M059J (cell line): ENCODE measurements around the gene SPON2. TPM values are rescaled to one million over a fixed set of nuclear protein-coding genes. Genes with fewer than 3 reads are reported as not detected.
A peak's percentile ranks its signal among the peaks of the same experiment; 100 is the strongest.
"Not testable (repeated sequence)": the region's sequence is repeated elsewhere in the genome, so short reads cannot be mapped to it uniquely, and the experiment has no call there.

Experiments
- DNase-seq: peaks from one replicate; pipeline ENCODE4 v3.0.0-alpha.2; 2012; ENCODE audit warnings: low read depth
- total RNA-seq: library from RNA; depleted of rRNA; stranded (reverse); fragments of >200 nt; shearing (Covaris generic); gene quantifications from 2 replicates; pipeline ENCODE4 v1.2.3, GENCODE V29; 2014; rRNA removed

Gene SPON2
- total RNA-seq, 1 experiment from 2014 or later, result 0.07 TPM

DNA sequence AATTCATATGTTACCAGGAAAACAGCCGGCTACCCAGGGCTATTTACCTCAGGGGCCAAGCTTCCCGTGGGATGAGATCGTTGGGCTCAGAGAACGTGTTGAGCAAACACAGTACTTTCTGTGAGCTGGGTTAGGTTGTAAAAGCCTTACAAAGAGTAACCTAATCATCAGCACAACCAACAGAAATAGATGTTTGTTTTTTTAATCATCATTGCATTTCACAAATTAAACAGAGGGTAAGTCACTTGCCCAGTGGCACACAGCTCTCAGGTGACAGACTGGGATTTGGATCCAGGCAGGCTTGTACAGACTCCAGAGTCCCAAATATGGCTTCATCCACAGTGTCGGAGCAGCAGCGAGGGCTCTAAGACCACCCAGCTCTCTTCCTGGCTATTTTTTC is 20.1 kb downstream of the SPON2 start:
- no peak for DNase-seq

DNA sequence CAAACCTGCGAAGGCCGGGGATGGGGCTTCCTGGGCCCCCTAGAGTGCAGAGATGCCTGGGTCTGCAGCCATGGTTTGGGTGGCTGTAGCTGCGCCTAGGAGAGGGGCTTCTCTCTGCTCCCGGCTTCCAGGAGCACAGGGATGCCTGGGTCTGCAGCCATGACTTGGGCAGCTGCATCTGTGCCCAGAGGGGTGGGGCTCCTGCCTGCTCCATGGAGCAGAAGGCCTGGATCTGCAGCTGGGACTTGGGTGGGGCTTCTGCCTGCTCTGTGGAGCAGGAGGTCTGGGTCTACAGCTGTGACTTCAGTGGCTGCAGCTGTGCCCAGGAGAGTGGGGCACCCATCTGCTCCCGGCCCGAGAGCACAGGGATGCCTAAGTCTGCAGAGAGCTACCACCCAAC is 20.8 kb downstream of the SPON2 start:
- no peak for DNase-seq

GRCh38 chr4:1150875-1151274 is 21.5 kb downstream of the SPON2 start:
- no peak for DNase-seq

GRCh38 chr4:1139860-1140259 is 32.5 kb downstream of the SPON2 start:
- DNase-seq, result no peak

- no peak for DNase-seq
Measured at GRCh38 chr4:1137850-1138249, 34.5 kb downstream of the SPON2 start.

DNA sequence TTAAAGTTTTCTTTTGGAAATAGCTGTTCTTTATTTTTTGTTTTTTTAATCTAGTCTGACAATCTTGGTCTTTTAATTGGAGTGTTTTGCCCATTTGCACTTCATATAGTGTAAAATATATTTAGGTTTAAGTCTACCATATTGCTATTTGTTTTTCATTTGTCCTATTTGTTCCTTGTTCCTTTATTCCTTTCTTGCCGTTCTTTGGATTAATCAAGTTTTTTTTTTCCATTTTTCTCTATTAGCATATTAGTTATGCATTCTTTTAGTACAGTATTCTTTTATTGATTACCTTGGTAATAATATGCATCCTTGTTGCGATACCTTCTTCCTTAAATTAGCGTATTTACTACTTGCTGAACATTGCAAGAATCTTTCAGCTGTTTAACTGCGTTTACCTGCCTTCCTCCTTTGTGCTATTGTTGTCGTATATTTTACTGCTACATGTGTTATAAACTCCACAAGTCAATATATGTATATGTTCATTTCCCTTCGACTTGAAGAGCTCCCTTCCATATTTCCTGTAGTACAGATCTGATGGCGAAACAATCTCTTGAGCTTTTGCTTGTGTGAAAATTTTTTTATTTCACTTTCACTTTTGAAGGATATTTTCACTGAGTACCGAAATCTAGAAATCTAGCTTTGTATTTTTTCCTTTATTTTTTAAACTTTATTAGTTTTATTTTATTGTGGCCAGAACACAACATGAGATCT is 35.2 kb downstream of the SPON2 start:
- no peak for DNase-seq

DNA sequence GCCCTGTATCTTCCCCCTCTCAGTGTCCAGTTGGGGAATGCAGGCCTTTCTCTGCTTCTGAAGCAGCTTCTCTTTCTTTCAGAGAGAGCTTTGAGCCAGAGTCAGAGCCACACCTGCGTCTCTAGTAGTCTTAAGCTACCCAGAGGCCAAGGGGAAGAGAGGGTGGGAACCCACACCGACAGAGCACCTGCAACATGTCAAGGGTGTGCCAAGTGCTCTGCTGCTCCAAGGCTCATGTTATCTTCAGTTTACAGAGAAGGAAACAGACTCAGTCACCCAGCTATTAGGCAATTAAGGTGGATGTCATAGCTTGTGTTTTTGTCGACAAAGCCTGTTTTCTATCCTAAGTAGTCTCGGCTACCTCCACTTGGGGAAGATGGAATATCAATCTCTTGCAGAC is 36.3 kb downstream of the SPON2 start:
- DNase-seq, result no peak

DNA sequence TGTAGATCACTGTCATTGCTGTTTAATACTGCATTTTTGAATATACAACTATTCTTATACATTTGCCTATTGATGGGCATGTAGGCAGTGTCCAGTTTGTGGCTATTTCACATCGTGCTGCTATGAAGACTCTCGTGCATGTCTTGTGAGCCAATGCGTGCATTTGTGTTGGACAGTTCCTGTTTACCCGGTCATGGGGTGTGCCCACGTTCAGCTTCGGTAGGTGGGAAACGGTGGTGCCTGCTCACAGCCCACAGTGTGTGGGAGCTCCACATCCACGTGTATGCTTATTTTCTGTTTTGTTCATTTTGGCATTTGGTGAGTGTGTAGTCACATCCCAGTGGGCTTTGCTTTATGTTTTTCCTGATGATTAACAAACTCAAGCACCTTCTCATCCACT is 39.4 kb downstream of the SPON2 start:
- DNase-seq, result no peak

GRCh38 chr4:1130316-1131186 is 41.8 kb downstream of the SPON2 start:
- DNase-seq, result peak; percentile 69

- DNase-seq, result no peak
Measured at GRCh38 chr4:1126506-1126905, 45.9 kb downstream of the SPON2 start.

- not testable (repeated sequence) for DNase-seq
Measured at GRCh38 chr4:1125466-1125865, 46.9 kb downstream of the SPON2 start.

DNA sequence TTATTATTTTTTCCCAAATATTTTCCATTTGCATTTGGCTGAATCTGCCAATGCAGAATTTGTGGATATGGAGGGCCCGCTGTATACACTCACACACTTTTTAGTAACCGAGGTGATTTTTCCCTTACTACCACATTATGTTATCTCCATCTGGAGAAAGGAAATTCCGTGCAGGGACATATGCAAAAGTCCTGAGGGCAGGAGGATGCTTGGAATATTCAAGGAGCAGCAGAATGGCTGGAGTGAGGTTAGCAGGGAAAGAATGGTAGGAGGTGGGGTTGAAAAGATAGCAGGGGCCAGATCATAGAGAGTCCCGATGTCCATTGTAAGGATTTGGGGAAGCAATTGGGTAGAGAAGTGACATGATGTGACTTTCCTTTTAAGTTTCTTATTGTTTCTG is 47.6 kb downstream of the SPON2 start:
- DNase-seq, result no peak

DNA sequence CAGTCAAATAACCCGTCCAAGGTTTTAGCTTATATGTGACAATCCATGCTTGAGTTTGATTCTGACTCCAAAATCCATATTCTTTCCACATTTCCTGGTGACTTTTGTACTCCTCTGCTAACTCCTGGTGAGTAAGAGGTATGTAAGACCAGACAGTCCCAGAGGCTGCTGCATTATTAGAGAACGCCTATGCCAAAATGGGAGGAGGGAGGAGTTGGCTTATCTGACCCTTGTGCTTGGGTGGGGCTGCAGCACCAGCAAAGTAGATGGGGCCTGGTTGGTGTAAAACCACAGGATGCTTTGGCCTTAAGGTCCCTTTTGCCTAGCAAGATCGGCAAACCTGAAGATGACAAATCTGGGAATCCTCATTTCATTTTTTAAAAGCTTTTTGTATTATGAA is 49.9 kb downstream of the SPON2 start:
- no peak for DNase-seq

Other genes starting within 250 kb of the SPON2 start
- 48.3 and 67.5 TPM in 2 replicates for gene GAK, start 240.3 kb downstream of the SPON2 start, total RNA-seq
- 31.6 and 36.9 TPM in 2 replicates for gene TMEM175, start 240.1 kb downstream of the SPON2 start, total RNA-seq
- gene DGKQ, start 199.0 kb downstream of the SPON2 start, total RNA-seq, result 4.8 and 9.3 TPM in 2 replicates
- 3.4 and 11.9 TPM in 2 replicates for gene IDUA, start 185.5 kb downstream of the SPON2 start, total RNA-seq
- not detected in 2 replicates for gene SLC26A1, start 179.2 kb downstream of the SPON2 start, total RNA-seq
- 45.3 and 82.5 TPM in 2 replicates for gene FGFRL1, start 161.0 kb downstream of the SPON2 start, total RNA-seq
- gene RNF212, start 59.0 kb downstream of the SPON2 start, total RNA-seq, result 24.1 and 25.2 TPM in 2 replicates
- 101 and 166 TPM in 2 replicates for gene CTBP1, start 76.5 kb upstream of the SPON2 start, total RNA-seq
- 44.4 and 75.0 TPM in 2 replicates for gene MAEA, start 117.3 kb upstream of the SPON2 start, total RNA-seq
- 1.5 and 3.9 TPM in 2 replicates for gene UVSSA, start 174.6 kb upstream of the SPON2 start, total RNA-seq
- gene NKX1-1, start 233.9 kb upstream of the SPON2 start, total RNA-seq, result not detected in 2 replicates